GOT3 (cell line): Measurements from ENCODE around the gene CORIN.
"Not testable (repeated sequence)": the region's sequence is repeated elsewhere in the genome, so short reads cannot be mapped to it uniquely, and the experiment has no call there.

Experiments used
- DNase-seq: peaks from one replicate; lab custom pipeline; 2025; ENCODE audit warnings: mixed read lengths; lab: John Stamatoyannopoulos, UW

CORIN gene

GRCh38 chr4:47562297-47562696 is 275.6 kb downstream of the CORIN start:
- DNase-seq, result no peak

- no peak for DNase-seq
These were observed 276.5 kb downstream of the CORIN start for GRCh38 chr4:47561331-47561730.

- no peak for DNase-seq
These were observed 277.2 kb downstream of the CORIN start for GRCh38 chr4:47560682-47561081.

GRCh38 chr4:47557255-47557654 is 280.6 kb downstream of the CORIN start:
- DNase-seq, result no peak

GRCh38 chr4:47555920-47556319 is 281.9 kb downstream of the CORIN start:
- not testable (repeated sequence) for DNase-seq

- no peak for DNase-seq
These were observed 284.3 kb downstream of the CORIN start for GRCh38 chr4:47553329-47554125.

DNA sequence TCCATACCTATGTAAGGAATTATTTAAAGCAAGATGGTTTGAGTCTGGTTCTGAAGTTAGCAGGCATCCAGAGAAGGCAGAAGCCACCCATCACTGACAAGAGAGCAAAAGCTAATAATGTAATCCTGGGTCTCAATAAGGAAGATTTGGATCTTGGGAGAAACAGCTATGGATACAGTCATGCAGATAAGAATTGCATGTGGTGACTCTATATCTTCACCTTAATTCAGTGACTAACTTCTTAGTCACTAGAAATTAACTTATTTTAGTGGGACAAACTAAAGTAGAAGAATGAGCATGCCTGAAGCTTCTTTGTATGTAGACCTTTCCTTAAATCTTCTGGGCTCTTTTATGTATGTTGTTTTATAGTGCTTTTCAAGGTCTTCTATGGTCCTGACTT is 286.2 kb downstream of the CORIN start:
- DNase-seq, result no peak

DNA sequence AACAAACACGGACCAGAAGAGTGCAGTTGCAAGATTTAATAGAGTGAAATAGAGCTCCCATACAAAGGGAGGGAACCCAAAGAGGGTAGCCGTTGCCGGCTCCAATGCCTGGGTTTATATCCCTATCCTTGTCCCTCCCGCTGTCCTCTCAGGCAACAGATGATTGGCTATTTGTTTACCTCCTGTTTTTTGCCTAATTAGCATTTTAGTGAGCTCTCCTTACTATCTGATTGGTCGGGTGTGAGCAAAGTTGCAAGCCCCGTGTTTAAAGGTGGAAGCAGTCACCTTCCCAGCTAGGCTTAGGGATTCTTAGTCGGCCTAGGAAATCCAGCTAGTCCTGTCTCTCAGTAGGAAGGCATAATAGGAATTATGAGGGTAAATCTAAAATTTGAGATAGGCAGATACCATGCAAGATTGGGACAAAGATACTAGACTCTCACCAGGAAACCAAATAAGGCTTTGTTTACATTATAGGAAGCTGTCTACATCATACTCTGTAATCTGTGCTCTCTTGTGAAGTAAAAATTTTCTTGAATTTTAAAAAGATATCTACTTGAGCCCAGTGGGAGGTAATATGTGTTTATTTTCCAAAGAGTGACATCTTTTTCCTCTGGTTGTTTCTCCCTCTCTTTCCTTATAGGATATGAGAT is 286.8 kb downstream of the CORIN start:
- no peak for DNase-seq

DNA sequence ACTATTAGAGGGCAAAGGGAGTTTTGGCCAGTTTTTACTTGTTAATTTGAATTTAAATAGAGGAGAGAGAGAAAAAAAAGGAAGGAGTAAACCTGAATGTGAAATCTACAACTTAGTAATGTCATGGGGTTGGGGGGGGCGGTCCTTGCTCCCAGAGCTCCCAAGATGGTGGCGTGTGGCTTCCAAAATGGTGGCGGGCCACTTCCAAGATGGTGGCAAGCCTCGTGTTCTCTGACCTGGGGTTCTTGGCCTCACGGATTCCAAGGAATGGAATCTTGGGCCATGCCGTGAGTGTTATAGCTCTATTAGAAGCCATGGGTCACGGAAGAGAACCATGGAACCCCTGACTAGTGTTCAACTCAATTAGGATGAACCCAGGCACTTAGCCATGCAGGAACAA is 287.5 kb downstream of the CORIN start:
- not testable (repeated sequence) for DNase-seq
